GM21528 (cell line): ENCODE results near the gene CHRNB1.
"Not testable (repeated sequence)": the region's sequence is repeated elsewhere in the genome, so short reads cannot be mapped to it uniquely, and the experiment has no call there.

Experiments
- ATAC-seq: cut with Tn5 transposase; IDR thresholded peaks from one replicate; pipeline ENCODE4 v1.9.1; 2021; ENCODE audit warnings: mild to moderate bottlenecking, moderate library complexity; ENCODE audit not compliant: unreplicated experiment, low FRiP score

The CHRNB1 gene

GRCh38 chr17:7464081-7464480 is 19.2 kb downstream of the CHRNB1 start:
- ATAC-seq = no peak

GRCh38 chr17:7465597-7466275 is 20.9 kb downstream of the CHRNB1 start:
- ATAC-seq = no peak

GRCh38 chr17:7466318-7466638 is 21.4 kb downstream of the CHRNB1 start:
- ATAC-seq = no peak

GRCh38 chr17:7466639-7467341 is 21.9 kb downstream of the CHRNB1 start:
- ATAC-seq = no peak

- no peak for ATAC-seq
Measured at GRCh38 chr17:7467498-7467897, 22.6 kb downstream of the CHRNB1 start.

GRCh38 chr17:7468290-7468689 is 23.4 kb downstream of the CHRNB1 start:
- ATAC-seq = no peak

GRCh38 chr17:7468804-7469389 is 24.0 kb downstream of the CHRNB1 start:
- ATAC-seq = no peak

GRCh38 chr17:7469843-7470242 is 25.0 kb downstream of the CHRNB1 start:
- not testable (repeated sequence) for ATAC-seq

GRCh38 chr17:7470457-7470973 is 25.7 kb downstream of the CHRNB1 start:
- ATAC-seq = not testable (repeated sequence)

- ATAC-seq = no peak
Measured at GRCh38 chr17:7471729-7472128, 26.9 kb downstream of the CHRNB1 start.

- not testable (repeated sequence) for ATAC-seq
Measured at GRCh38 chr17:7474767-7475166, 29.9 kb downstream of the CHRNB1 start.

- ATAC-seq = no peak
Measured at GRCh38 chr17:7475764-7476422, 31.0 kb downstream of the CHRNB1 start.

GRCh38 chr17:7476494-7476893 is 31.6 kb downstream of the CHRNB1 start:
- ATAC-seq = no peak

- no peak for ATAC-seq
Measured at GRCh38 chr17:7476951-7477350, 32.1 kb downstream of the CHRNB1 start.

- no peak for ATAC-seq
Measured at GRCh38 chr17:7477392-7478275, 32.8 kb downstream of the CHRNB1 start.

GRCh38 chr17:7478276-7479212 is 33.7 kb downstream of the CHRNB1 start:
- ATAC-seq = no peak

GRCh38 chr17:7479213-7480088 is 34.6 kb downstream of the CHRNB1 start, which contains the start of gene ZBTB4:
TSS of gene ZBTB4 (minus strand) at chr17:7479631. CDS start at chr17:7466801, 12,830 bp downstream.
- ATAC-seq = no peak

- ATAC-seq = no peak
Measured at GRCh38 chr17:7480089-7480384, 35.2 kb downstream of the CHRNB1 start.
